Omental fat pad (tissue), 4 donors: ENCODE results near the gene JPH2. TPM values are rescaled to one million over a fixed set of nuclear protein-coding genes. Genes with fewer than 3 reads are reported as not detected.
A peak's percentile ranks its signal among the peaks of the same experiment; 100 is the strongest.

Experiments
- ATAC-seq: fragments of 150-250 bp; one replicate; pipeline ENCODE4 v1.9.1; 2016; ENCODE audit warnings: mild to moderate bottlenecking, moderate library complexity; ENCODE audit not compliant: low FRiP score
- DNase-seq: peaks from one replicate; pipeline ENCODE4 v3.0.0-alpha.2; 2019; ENCODE audit warnings: low spot score
- CTCF ChIP-seq, 3 donors: fragments of 450-650 bp; IDR thresholded peaks; one replicate each; pipeline ENCODE4 v1.5.1; 2016 to 2017; ENCODE audit warnings: antibody characterized with exemption in 3 of 3, mild to moderate bottlenecking in 3 of 3, moderate library complexity in 2 of 3
- total RNA-seq, 4 donors: library from RNA; depleted of rRNA; stranded (reverse); fragments of >200 nt; gene quantifications; one replicate each; pipeline ENCODE4 v1.1.0, GENCODE V29; 2016

Gene JPH2
- total RNA-seq, 4 donors from 2014 or later: 2.6 to 7.9 (median 7.1) TPM

- ATAC-seq: peak; percentile 24
- no peak for DNase-seq
- TF ChIP-seq CTCF (IDR thresholded peaks at IDR 0.05): no peak
Observed at GRCh38 chr20:44211177-44212039, 24.4 kb upstream of the JPH2 start.

- ATAC-seq (peak; percentile 96), DNase-seq (peak; percentile 91)
- TF ChIP-seq CTCF (IDR thresholded peaks at IDR 0.05): no peak
Observed at GRCh38 chr20:44210406-44211176, 23.6 kb upstream of the JPH2 start, which contains the start of gene OSER1. OSER1 (minus strand) TSS chr20:44210771; CDS start chr20:44206957, 3,814 bp downstream.

GRCh38 chr20:44209686-44210405 lies 22.9 kb upstream of the JPH2 start:
- TF ChIP-seq CTCF (IDR thresholded peaks at IDR 0.05): no peak
- DNase-seq (no peak), ATAC-seq (peak; percentile 2)

- TF ChIP-seq CTCF (IDR thresholded peaks at IDR 0.05): no peak
- DNase-seq (no peak), ATAC-seq (no peak)
Observed at GRCh38 chr20:44208770-44209169, 21.8 kb upstream of the JPH2 start.

GRCh38 chr20:44208165-44208564 lies 21.2 kb upstream of the JPH2 start:
- no peak for DNase-seq
- TF ChIP-seq CTCF (IDR thresholded peaks at IDR 0.05): no peak
- no peak for ATAC-seq

- no peak for TF ChIP-seq CTCF (IDR thresholded peaks at IDR 0.05)
- ATAC-seq (no peak), DNase-seq (no peak)
Observed at GRCh38 chr20:44207126-44207723, 20.2 kb upstream of the JPH2 start.
